Osteoblast (primary cell): ENCODE measurements around the gene SMIM11. TPM values are rescaled to one million over a fixed set of nuclear protein-coding genes. Genes with fewer than 3 reads are reported as not detected.

Experiments used
- total RNA-seq: library from RNA; depleted of rRNA; stranded (reverse); fragments of >200 nt; gene quantifications from 2 replicates; pipeline ENCODE4 v1.2.3, GENCODE V29; 2012

SMIM11 gene
- total RNA-seq, 1 donor = 18.5 TPM

Other genes with a start within 250 kb of the SMIM11 start
- not detected in 2 replicates for gene KCNE2, start 11.5 kb upstream of the SMIM11 start, total RNA-seq
- gene SMIM34, start 48.4 kb downstream of the SMIM11 start, total RNA-seq = 0.29 TPM in 1 of 2 replicates, not detected in the other
- 0.29 and 0.72 TPM in 2 replicates for gene KCNE1, start 136.7 kb downstream of the SMIM11 start, total RNA-seq
- gene RCAN1, start 239.6 kb downstream of the SMIM11 start, total RNA-seq = 99.6 and 103 TPM in 2 replicates